ENCODE data around the gene GSK3A. TPM values are rescaled to one million over a fixed set of nuclear protein-coding genes. Genes with fewer than 3 reads are reported as not detected.
"Not testable (repeated sequence)": the region's sequence is repeated elsewhere in the genome, so short reads cannot be mapped to it uniquely, and the experiment has no call there.

Gene GSK3A
- total RNA-seq, 2 experiments from 2014 or later, result 38.2 to 39.0 TPM

GRCh38 chr19:42275103-42275502, 32.7 kb upstream of the GSK3A start:
- DNase-seq, result no peak
- Mint-ChIP-seq H3K4me1 (peaks cover 49% of the 10 kb centered on the region), H3K4me3 (no peak overlapping the region), H3K9me3 (no peaks in the 10 kb centered on the region), H3K27ac (no peak overlapping the region), H3K36me3 (peaks cover 2% of the 10 kb centered on the region), H3K27me3 (no peaks in the 10 kb centered on the region)

- Mint-ChIP-seq H3K27me3 (no peaks in the 10 kb centered on the region), H3K4me3 (no peak overlapping the region), H3K4me1 (peaks cover 48% of the 10 kb centered on the region), H3K36me3 (peaks cover 7% of the 10 kb centered on the region), H3K9me3 (no peaks in the 10 kb centered on the region), H3K27ac (no peak overlapping the region)
- DNase-seq, result no peak
These were observed 31.8 kb upstream of the GSK3A start for GRCh38 chr19:42274065-42274682.

- peaks cover 7% of the 10 kb centered on the region for H3K36me3 Mint-ChIP-seq
- H3K27me3 Mint-ChIP-seq, result no peaks in the 10 kb centered on the region
- H3K4me3 Mint-ChIP-seq, result no peak overlapping the region
- peaks cover 42% of the 10 kb centered on the region for H3K4me1 Mint-ChIP-seq
- DNase-seq, result no peak
- no peak overlapping the region for H3K27ac Mint-ChIP-seq
- H3K9me3 Mint-ChIP-seq, result no peaks in the 10 kb centered on the region
These were observed 31.1 kb upstream of the GSK3A start for GRCh38 chr19:42273407-42274064.

GRCh38 chr19:42272989-42273406, 30.6 kb upstream of the GSK3A start:
- no peaks in the 10 kb centered on the region for H3K27me3 Mint-ChIP-seq
- no peaks in the 10 kb centered on the region for H3K9me3 Mint-ChIP-seq
- H3K4me1 Mint-ChIP-seq, result peaks cover 38% of the 10 kb centered on the region
- H3K27ac Mint-ChIP-seq, result no peak overlapping the region
- no peak for DNase-seq
- no peak overlapping the region for H3K4me3 Mint-ChIP-seq
- peaks cover 7% of the 10 kb centered on the region for H3K36me3 Mint-ChIP-seq

- no peak overlapping the region for H3K27ac Mint-ChIP-seq
- no peak overlapping the region for H3K4me3 Mint-ChIP-seq
- H3K27me3 Mint-ChIP-seq, result no peaks in the 10 kb centered on the region
- H3K9me3 Mint-ChIP-seq, result no peaks in the 10 kb centered on the region
- H3K36me3 Mint-ChIP-seq, result peaks cover 7% of the 10 kb centered on the region
- peaks cover 43% of the 10 kb centered on the region for H3K4me1 Mint-ChIP-seq
- DNase-seq, result no peak
These were observed 30.1 kb upstream of the GSK3A start for GRCh38 chr19:42272535-42272897.

GRCh38 chr19:42271861-42272534, 29.6 kb upstream of the GSK3A start:
- DNase-seq, result no peak
- Mint-ChIP-seq H3K36me3 (peaks cover 7% of the 10 kb centered on the region), H3K27ac (no peak overlapping the region), H3K4me1 (peaks cover 43% of the 10 kb centered on the region), H3K9me3 (no peaks in the 10 kb centered on the region), H3K27me3 (no peaks in the 10 kb centered on the region), H3K4me3 (no peak overlapping the region)

GRCh38 chr19:42271045-42271419, 28.6 kb upstream of the GSK3A start:
- peaks cover 33% of the 10 kb centered on the region for H3K4me1 Mint-ChIP-seq
- no peak for DNase-seq
- H3K27me3 Mint-ChIP-seq, result no peaks in the 10 kb centered on the region
- peak overlapping the region; percentile 94 for H3K4me3 Mint-ChIP-seq
- peaks cover 7% of the 10 kb centered on the region for H3K36me3 Mint-ChIP-seq
- no peak overlapping the region for H3K27ac Mint-ChIP-seq
- no peaks in the 10 kb centered on the region for H3K9me3 Mint-ChIP-seq

GRCh38 chr19:42270346-42271044, 28.1 kb upstream of the GSK3A start:
- H3K9me3 Mint-ChIP-seq, result no peaks in the 10 kb centered on the region
- H3K36me3 Mint-ChIP-seq, result peaks cover 7% of the 10 kb centered on the region
- H3K4me1 Mint-ChIP-seq, result peaks cover 30% of the 10 kb centered on the region
- no peak overlapping the region for H3K27ac Mint-ChIP-seq
- peak overlapping the region; percentile 94 for H3K4me3 Mint-ChIP-seq
- DNase-seq, result peak; percentile 76
- no peaks in the 10 kb centered on the region for H3K27me3 Mint-ChIP-seq

GRCh38 chr19:42269478-42270345, 27.3 kb upstream of the GSK3A start:
- peaks cover 23% of the 10 kb centered on the region for H3K4me1 Mint-ChIP-seq
- no peaks in the 10 kb centered on the region for H3K27me3 Mint-ChIP-seq
- H3K27ac Mint-ChIP-seq, result no peak overlapping the region
- no peak for DNase-seq
- peak overlapping the region; percentile 94 for H3K4me3 Mint-ChIP-seq
- H3K9me3 Mint-ChIP-seq, result no peaks in the 10 kb centered on the region
- H3K36me3 Mint-ChIP-seq, result peaks cover 7% of the 10 kb centered on the region

GRCh38 chr19:42268704-42269477, 26.5 kb upstream of the GSK3A start, which contains the start of gene CIC:
TSS of gene CIC (plus strand) at chr19:42269252. CDS start at chr19:42271784, 2,532 bp downstream.
- DNase-seq, result peak; percentile 99
- Mint-ChIP-seq H3K27ac (no peak within 1 kb of the TSS), H3K9me3 (no peaks in the 10 kb centered on the region), H3K36me3 (peaks cover 7% of the 10 kb centered on the region), H3K4me3 (peak within 1 kb of the TSS; percentile 94), H3K27me3 (no peaks in the 10 kb centered on the region), H3K4me1 (peaks cover 22% of the 10 kb centered on the region)

- no peak overlapping the region for H3K4me3 Mint-ChIP-seq
- no peaks in the 10 kb centered on the region for H3K27me3 Mint-ChIP-seq
- DNase-seq, result peak; percentile 97
- peaks cover 22% of the 10 kb centered on the region for H3K4me1 Mint-ChIP-seq
- peaks cover 7% of the 10 kb centered on the region for H3K36me3 Mint-ChIP-seq
- no peaks in the 10 kb centered on the region for H3K9me3 Mint-ChIP-seq
- H3K27ac Mint-ChIP-seq, result no peak overlapping the region
These were observed 25.8 kb upstream of the GSK3A start for GRCh38 chr19:42268142-42268703.

GRCh38 chr19:42267644-42268141, 25.3 kb upstream of the GSK3A start:
- Mint-ChIP-seq H3K4me1 (peaks cover 22% of the 10 kb centered on the region), H3K27ac (no peak overlapping the region), H3K27me3 (no peaks in the 10 kb centered on the region), H3K9me3 (no peaks in the 10 kb centered on the region), H3K4me3 (no peak overlapping the region), H3K36me3 (peaks cover 7% of the 10 kb centered on the region)
- DNase-seq, result no peak

GRCh38 chr19:42266928-42267603, 24.7 kb upstream of the GSK3A start:
- H3K27ac Mint-ChIP-seq, H3K27me3 Mint-ChIP-seq, H3K36me3 Mint-ChIP-seq, H3K4me3 Mint-ChIP-seq, DNase-seq, H3K9me3 Mint-ChIP-seq: not testable (repeated sequence)
- H3K4me1 Mint-ChIP-seq, result peaks cover 22% of the 10 kb centered on the region

Data from activated naive CD8-positive, alpha-beta T cell treated with anti-CD3 and anti-CD28 coated beads for 36 hours (primary cell).